ENCODE results near the gene ZNF236.
"Not testable (repeated sequence)": the region's sequence is repeated elsewhere in the genome, so short reads cannot be mapped to it uniquely, and the experiment has no call there.

ZNF236 gene

DNA sequence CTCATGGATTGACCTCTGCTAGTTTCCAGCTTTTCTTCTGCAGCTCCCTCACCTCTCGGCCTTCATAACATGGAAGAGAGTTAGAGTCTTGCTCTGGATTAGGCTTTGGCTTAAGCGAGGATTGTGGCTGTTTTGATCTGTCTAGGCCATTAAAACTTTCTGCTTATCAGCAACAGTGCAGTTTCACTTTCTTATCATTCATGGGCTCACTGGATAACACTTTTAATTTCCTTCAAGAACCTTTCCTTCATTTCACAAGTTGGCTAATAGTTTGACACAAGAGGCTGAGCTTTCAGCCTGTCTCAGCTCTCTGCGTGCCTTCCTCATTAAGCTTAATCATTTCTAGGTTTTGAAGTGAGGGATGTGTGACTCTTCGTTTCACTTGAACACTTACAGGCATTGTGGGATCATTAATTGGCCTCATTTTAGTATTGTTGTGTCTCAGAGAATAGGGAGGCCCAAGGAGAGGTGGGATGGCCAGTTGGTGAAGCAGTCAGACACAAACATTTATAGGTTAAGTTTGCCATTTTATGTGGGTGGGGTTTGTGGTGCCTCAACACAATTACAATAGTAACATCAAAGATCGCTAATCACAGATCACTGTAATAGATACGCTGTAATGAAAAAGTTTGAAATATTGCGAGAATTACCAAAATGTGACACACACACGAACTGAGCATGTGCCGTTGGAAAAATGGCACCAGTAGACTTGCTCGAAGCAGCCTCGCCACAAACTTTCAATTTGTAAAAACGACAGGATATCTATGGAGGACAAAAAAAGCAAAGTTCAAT is 129.3 kb downstream of the ZNF236 start:
- DNase-seq: no peak

- DNase-seq: no peak
Measured at GRCh38 chr18:76952747-76953146, 130.4 kb downstream of the ZNF236 start.

- no peak for DNase-seq
Measured at GRCh38 chr18:76953156-76953555, 130.8 kb downstream of the ZNF236 start.

GRCh38 chr18:76953583-76954233 is 131.4 kb downstream of the ZNF236 start:
- no peak for DNase-seq

GRCh38 chr18:76955524-76956170 is 133.3 kb downstream of the ZNF236 start:
- no peak for DNase-seq

GRCh38 chr18:76956648-76957047 is 134.3 kb downstream of the ZNF236 start:
- no peak for DNase-seq

DNA sequence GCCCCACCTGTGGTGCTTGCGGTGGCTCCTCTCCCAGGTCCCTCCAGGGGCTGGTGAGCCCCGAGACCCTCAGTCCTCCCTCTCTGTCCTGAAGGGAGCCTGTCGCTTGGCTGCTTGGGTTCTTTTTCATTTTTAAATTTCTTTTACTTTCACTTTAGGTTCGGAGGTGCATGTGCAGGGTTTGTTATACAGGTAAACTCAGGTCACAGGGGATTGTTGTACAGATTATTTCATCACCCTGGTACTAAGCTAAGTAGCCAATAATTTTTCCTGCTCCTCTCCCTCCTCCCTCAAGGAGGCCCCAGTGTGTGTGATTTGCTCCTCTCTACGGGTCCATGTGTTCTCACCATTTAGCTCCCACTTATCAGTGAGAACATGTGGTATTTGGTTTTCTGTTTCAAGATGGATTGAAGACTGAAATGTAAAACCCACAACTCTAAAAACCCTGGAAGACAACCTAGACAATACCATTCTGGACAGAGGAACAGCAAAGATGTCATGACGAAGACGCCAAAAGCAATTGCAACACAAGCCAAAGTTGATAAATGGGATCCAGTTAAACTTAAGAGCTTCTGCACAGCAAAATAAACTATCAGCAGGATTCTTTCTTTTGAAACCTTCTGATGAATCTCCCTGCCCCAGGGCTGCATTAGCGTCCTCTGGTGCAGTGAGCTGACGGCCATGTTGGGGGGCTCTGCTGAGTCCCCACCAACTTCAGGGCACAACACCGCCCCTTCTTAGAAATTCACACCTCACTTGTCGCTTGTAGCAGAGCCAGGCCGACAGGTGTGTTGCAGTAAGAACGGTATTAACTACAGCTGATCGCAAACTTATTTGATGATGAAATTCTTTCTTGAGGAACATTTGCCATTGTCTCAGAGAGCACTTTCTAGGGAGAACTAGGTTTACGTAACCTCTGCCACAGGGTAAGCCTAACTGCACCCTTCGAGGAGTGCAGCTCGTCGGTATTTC is 135.3 kb downstream of the ZNF236 start:
- DNase-seq: no peak

GRCh38 chr18:76958692-76959341 is 136.5 kb downstream of the ZNF236 start:
- DNase-seq: no peak

- DNase-seq: no peak
Measured at GRCh38 chr18:76959605-76960004, 137.2 kb downstream of the ZNF236 start.

DNA sequence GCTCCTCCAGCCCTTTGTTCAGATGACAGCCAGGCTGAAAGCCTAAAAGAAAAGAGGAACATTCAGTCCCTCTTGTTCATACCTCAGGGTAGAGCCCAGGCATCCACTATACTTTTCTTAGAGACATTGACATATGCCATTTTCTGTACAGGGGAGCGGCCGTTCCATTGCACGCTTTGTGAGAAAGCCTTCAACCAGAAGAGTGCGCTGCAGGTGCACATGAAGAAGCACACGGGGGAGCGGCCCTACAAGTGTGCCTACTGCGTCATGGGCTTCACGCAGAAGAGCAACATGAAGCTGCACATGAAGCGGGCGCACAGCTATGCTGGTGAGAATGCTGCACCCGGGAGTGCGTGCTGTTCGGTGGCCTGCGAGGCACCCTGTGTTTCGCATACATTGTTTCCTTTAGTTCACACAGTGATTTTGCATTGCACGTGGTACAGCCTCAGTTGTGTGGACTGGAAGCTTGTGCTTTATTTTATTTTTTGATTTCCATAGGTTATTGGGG is 138.2 kb downstream of the ZNF236 start:
- no peak for DNase-seq

GRCh38 chr18:76962851-76963250 is 140.5 kb downstream of the ZNF236 start:
- DNase-seq: no peak

GRCh38 chr18:76963936-76964335 is 141.6 kb downstream of the ZNF236 start:
- DNase-seq: no peak

DNA sequence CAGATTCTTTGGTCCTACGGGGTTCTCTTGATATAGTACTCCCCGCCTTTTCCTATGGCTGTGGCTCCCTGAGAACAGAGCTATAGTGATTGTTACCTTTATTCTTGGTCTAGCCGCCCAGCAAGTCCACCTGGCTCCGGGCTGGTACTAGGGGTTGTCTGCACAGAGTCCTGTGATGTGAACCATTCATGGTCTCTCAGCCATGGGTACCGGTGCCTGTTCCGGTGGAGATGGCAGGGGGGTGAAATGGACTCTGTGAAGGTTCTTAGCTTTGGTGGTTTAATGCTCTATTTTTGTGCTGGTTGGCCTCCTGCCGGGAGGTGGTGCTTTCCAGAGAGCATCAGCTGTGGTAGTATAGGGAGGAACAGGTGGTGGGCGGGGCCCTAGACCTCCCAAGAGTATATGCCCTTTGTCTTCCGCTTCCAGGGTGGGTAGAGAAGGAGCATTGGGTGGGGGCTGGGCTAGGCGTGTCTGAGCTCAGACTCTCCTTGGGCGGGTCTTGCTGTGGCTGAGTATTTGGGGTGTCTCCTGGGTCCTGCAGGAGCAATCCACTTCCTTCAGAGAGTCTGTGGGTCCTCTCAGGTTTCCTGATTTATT is 143.3 kb downstream of the ZNF236 start:
- DNase-seq: not testable (repeated sequence)

- not testable (repeated sequence) for DNase-seq
Measured at GRCh38 chr18:76967299-76967698, 144.9 kb downstream of the ZNF236 start.

DNA sequence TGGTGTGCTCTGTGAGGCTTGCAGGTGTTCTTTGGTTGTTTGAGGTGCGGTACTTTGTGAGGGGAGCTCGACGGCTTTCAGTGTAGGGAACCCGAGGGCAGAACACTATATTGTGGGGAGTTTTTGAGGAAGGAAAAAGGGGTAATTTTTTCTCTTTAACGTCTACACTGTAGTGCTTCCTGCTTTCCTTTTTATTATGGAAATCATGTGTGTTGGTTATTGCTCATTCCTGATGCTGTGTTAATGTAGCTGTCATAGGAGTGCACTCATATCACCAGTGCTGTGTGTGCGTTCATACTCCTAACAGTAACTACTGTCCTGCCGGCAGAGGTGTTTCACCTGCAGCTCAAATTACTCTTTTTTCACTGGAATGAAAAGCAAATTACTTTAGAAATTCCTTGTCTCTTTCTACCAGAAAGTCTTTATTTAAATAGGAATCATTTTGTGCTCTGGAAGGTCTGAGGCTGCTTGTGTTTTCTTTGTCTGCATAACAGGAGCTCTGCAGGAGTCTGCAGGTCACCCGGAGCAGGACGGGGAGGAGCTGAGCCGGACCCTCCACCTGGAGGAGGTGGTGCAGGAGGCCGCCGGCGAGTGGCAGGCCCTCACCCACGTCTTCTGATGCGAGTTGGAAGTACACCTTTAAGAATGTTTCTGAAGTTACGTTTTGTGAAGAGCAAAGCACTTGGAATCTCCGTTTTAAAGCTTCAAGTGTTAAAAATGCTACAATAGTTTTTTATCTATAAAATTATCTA is 145.5 kb downstream of the ZNF236 start:
- DNase-seq: no peak

- no peak for DNase-seq
Measured at GRCh38 chr18:76970770-76971559, 148.6 kb downstream of the ZNF236 start.

DNA sequence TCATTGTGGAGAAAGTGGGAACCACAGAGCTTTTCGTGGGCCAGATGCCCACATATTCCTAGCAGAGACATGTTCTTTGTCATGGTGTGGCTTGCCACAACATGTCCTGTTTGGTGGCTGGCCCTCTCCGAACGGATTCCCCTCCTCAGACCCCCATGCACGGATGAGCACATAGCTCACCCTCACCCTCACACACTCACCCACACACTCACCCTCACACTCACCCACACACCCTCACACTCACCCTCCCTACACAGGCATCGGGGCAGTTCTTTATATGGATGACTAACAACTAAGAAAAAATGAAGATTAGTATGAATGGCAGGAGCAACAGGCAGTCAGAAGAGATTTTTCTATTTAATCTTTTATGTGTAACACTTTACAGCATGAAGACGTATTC is 149.9 kb downstream of the ZNF236 start:
- DNase-seq: no peak

DNA sequence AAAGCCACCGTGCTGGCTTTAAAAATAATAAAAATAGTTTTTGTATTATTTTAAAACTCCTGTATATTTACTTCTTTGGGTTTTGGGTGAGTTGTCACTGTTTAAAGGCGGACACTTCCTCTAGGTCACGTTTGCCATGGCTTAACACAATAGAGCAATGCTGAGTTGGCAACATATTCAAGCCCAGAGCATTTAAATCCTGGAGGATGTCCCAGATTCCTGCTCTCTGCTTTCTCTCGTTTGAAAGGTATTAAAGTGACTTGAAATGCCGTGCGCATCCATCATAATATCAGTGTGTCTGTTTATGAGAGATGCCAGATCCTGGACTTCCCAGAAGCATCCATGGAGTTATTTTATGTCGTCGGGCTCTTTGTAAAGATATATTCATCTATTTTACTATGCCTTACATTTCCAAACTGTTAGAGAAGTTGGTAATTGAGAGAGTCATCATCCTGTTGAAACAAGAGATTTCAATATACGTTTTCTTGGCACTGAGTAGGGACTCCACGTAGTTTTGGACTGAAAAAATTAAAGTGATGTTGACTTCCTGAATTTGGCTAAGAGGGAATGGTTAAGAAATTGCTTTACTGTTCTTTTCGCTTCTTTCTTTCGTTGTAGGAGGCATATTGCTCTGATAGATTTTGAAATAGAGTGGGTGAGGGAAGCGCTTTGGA is 150.6 kb downstream of the ZNF236 start:
- no peak for DNase-seq
